Liver (tissue), 3 donors: Measurements from ENCODE around the gene GALNT14.

Experiments used
- ATF3 ChIP-seq: IDR thresholded peaks from 2 replicates; pipeline ENCODE4 v1.6.1; 2016; ENCODE audit warnings: antibody characterized with exemption
- CTCF ChIP-seq: fragments of 150-350 bp; IDR thresholded peaks from 2 replicates; pipeline ENCODE4 v1.5.1; 2017; ENCODE audit warnings: improper control_type of control experiment, low read depth, low read length; ENCODE audit not compliant: missing input control
- EGR1 ChIP-seq, 2 donors: IDR thresholded peaks; 2 replicates each; pipeline ENCODE4 v1.6.1; 2016 to 2018; ENCODE audit warnings: antibody characterized with exemption in 2 of 2, low read depth in 2 of 2
- FOXA2 ChIP-seq: IDR thresholded peaks from 2 replicates; pipeline ENCODE4 v1.6.1; 2016; ENCODE audit warnings: antibody characterized with exemption
- GABPA ChIP-seq, 2 donors: IDR thresholded peaks in 1 of 2; conservative IDR thresholded peaks in 1 of 2; 2 replicates each; pipeline ENCODE4 v1.6.1; 2016; ENCODE audit warnings: antibody characterized with exemption in 2 of 2, mild to moderate bottlenecking in 1 of 2, moderate library complexity in 1 of 2
- JUND ChIP-seq, 2 donors: IDR thresholded peaks; 2 replicates each; pipeline ENCODE4 v1.6.1; 2016; ENCODE audit warnings: antibody characterized with exemption in 2 of 2
- MAX ChIP-seq: IDR thresholded peaks from 2 replicates; pipeline ENCODE4 v1.6.1; 2016; ENCODE audit warnings: antibody characterized with exemption
- REST ChIP-seq: IDR thresholded peaks from 2 replicates; pipeline ENCODE4 v1.6.1; 2016; ENCODE audit warnings: antibody characterized with exemption, mild to moderate bottlenecking
- TAF1 ChIP-seq: conservative IDR thresholded peaks from 2 replicates; pipeline ENCODE4 v1.6.1; 2016; ENCODE audit warnings: antibody characterized with exemption, mild to moderate bottlenecking
- YY1 ChIP-seq: IDR thresholded peaks from 2 replicates; pipeline ENCODE4 v1.6.1; 2016; ENCODE audit warnings: antibody characterized with exemption, mild to moderate bottlenecking
- donor health status: healthy.
- donor health status: healthy.

- TF ChIP-seq CTCF (no peak), TAF1 (no peak), EGR1 (IDR thresholded peaks at IDR 0.05; ENCODE audit: low read depth in 2 of 2) (no peak), ATF3 (no peak), REST (no peak), MAX (no peak), GABPA (IDR thresholded peaks at IDR 0.05 in 1 of 2, conservative IDR thresholded peaks at IDR 0.05 in 1 of 2) (no peak), FOXA2 (no peak), JUND (IDR thresholded peaks at IDR 0.05) (no peak), YY1 (no peak)
Measured at GRCh38 chr2:30933496-30933895, 204.7 kb downstream of the GALNT14 start.
